ENCODE data around the gene ACE. TPM values are rescaled to one million over a fixed set of nuclear protein-coding genes. Genes with fewer than 3 reads are reported as not detected.

ACE gene
- total RNA-seq, 4 donors from 2014 or later: 3.0 to 10.2 (median 7.2) TPM

- H3K4me3 ChIP-seq (ENCODE audit: low read depth, poor library complexity, severe bottlenecking): no peak overlapping the region
- WGBS, 2 donors: 78 to 81% methylated on average over 8 of the region's 8 CpGs
- intact Hi-C loops (cut with DNase I; ENCODE audit: low total_unique reads): no loop called here
- no peak for DNase-seq (ENCODE audit: low spot score in 2 of 2)
- no peak for TF ChIP-seq POLR2A (IDR thresholded peaks at IDR 0.05)
- no peak for TF ChIP-seq CTCF (IDR thresholded peaks at IDR 0.05)
Observed at GRCh38 chr17:63517825-63518534, 41.1 kb downstream of the ACE start.

- intact Hi-C loops (cut with DNase I; ENCODE audit: low total_unique reads): no loop called here
- H3K4me3 ChIP-seq (ENCODE audit: low read depth, poor library complexity, severe bottlenecking): no peak overlapping the region
- TF ChIP-seq CTCF (IDR thresholded peaks at IDR 0.05): no peak
- TF ChIP-seq POLR2A (IDR thresholded peaks at IDR 0.05): no peak
- no peak for DNase-seq (ENCODE audit: low spot score in 2 of 2)
- WGBS, 2 donors: 78 to 80% methylated on average over 1 of the region's 1 CpG
Observed at GRCh38 chr17:63519116-63519881, 42.4 kb downstream of the ACE start.

GRCh38 chr17:63519972-63520882 lies 43.4 kb downstream of the ACE start:
- no peak overlapping the region for H3K4me3 ChIP-seq (ENCODE audit: low read depth, poor library complexity, severe bottlenecking)
- intact Hi-C loops (cut with DNase I; ENCODE audit: low total_unique reads): no loop called here
- DNase-seq (ENCODE audit: low spot score in 2 of 2): no peak
- WGBS, 2 donors: 48 to 57% methylated on average over 5 of the region's 5 CpGs
- TF ChIP-seq CTCF (IDR thresholded peaks at IDR 0.05) (no peak), POLR2A (IDR thresholded peaks at IDR 0.05) (no peak)

- no peak for DNase-seq (ENCODE audit: low spot score in 2 of 2)
- intact Hi-C loops (cut with DNase I; ENCODE audit: low total_unique reads): no loop called here
- TF ChIP-seq POLR2A (IDR thresholded peaks at IDR 0.05) (no peak), CTCF (IDR thresholded peaks at IDR 0.05) (no peak)
- WGBS, 2 donors: 8% methylated on average over 25 to 34 of the region's 38 CpGs
- H3K4me3 ChIP-seq (ENCODE audit: low read depth, poor library complexity, severe bottlenecking): no peak within 1 kb of the TSS
Observed at GRCh38 chr17:63523253-63523855, 46.5 kb downstream of the ACE start, which contains the start of gene KCNH6. Gene KCNH6, plus strand, starts transcription at chr17:63523358. Its CDS starts 56 bp downstream, at chr17:63523414.

GRCh38 chr17:63524051-63524450 lies 47.2 kb downstream of the ACE start:
- intact Hi-C loops (cut with DNase I; ENCODE audit: low total_unique reads): no loop called here
- 90 to 94% methylated on average over 14 of the region's 14 CpGs for WGBS, 2 donors
- TF ChIP-seq POLR2A (IDR thresholded peaks at IDR 0.05) (no peak), CTCF (IDR thresholded peaks at IDR 0.05) (no peak)
- no peak for DNase-seq (ENCODE audit: low spot score in 2 of 2)
- no peak overlapping the region for H3K4me3 ChIP-seq (ENCODE audit: low read depth, poor library complexity, severe bottlenecking)

Measured in lower leg skin (tissue), 4 donors.